ENCODE results near the gene CAMK2D.

The CAMK2D gene

DNA sequence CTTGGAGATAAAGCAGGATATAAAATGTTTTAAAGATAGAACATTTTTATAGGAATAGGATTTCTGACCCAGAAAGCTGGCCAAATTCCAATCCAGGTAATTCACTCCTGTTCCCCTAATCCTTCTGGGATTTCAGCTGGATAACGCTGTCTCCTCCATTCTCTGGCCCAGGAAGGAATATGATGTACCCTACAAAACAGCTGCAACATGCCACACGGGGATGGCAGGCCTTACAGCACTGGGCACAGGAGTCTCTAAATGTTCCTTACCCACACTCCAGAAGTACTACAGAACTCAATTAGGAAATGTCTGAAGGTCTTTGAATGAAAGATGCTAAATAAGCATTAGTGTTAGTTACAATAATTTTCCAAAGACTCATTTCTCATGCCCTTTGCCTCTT, 15.8 kb downstream of the CAMK2D start:
- Histone ChIP-seq H3K9me3 (ENCODE audit: control insufficient read depth, insufficient read depth, low read length) (no peaks in the 10 kb centered on the region), H3K9ac (ENCODE audit: low read depth, low read length) (no peak overlapping the region), H3K27me3 (ENCODE audit: control insufficient read depth, insufficient read depth, low read length) (no peaks in the 10 kb centered on the region), H3K4me3 (ENCODE audit: low read depth, low read length) (no peak overlapping the region), H3K4me1 (ENCODE audit: control insufficient read depth, insufficient read depth, low read length) (no peaks in the 10 kb centered on the region), H3K36me3 (ENCODE audit: control insufficient read depth, insufficient read depth, low read length) (no peaks in the 10 kb centered on the region)

DNA sequence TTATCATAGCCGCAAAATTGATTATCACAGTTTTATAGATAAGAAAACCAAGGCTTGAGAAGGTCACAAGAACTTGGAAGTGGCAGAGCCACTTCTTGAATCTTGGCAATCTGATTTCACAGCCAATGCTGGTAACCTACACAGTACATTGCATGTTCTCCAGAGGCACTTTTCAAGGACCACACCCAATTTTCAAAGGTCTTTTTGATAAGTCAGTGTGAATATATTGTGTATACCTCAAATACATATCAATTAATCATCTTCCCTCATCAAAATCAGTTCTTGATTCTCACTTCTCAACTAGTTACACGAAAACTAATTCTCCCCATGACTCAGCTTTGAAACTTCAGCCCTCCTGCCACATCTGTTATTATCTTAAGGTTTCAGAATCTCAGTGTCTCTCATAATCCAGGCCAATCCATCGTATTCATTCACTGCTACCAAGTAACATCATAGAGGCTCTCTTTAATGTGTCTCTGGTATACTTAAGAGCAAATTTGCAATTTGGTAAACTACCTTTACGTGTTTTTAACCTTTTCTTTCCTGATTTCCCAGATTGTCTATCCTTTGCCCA, 16.8 kb downstream of the CAMK2D start:
- no peaks in the 10 kb centered on the region for H3K36me3 ChIP-seq (ENCODE audit: control insufficient read depth, insufficient read depth, low read length)
- no peaks in the 10 kb centered on the region for H3K27me3 ChIP-seq (ENCODE audit: control insufficient read depth, insufficient read depth, low read length)
- H3K4me3 ChIP-seq (ENCODE audit: low read depth, low read length) = no peak overlapping the region
- H3K9ac ChIP-seq (ENCODE audit: low read depth, low read length) = no peak overlapping the region
- H3K4me1 ChIP-seq (ENCODE audit: control insufficient read depth, insufficient read depth, low read length) = no peaks in the 10 kb centered on the region
- H3K9me3 ChIP-seq (ENCODE audit: control insufficient read depth, insufficient read depth, low read length) = no peaks in the 10 kb centered on the region

DNA sequence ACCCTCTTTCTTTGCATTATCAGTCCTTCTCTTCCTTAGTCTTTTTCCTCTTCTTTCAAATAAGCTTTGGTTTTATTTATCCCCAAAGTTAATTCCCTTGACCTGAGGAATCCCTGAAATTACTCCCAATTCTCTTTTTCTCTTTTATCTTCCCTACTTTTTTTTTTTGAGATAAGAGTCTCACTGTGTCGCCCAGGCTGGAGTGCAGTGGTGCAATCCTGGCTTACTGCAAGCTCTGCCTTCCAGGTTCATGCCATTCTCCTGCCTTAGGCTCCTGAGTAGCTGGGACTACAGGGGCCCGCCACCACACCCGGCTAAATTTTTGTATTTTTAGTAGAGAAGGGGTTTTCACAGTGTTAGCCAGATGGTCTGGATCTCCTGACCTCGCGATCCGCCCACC, 17.8 kb downstream of the CAMK2D start:
- no peaks in the 10 kb centered on the region for H3K27me3 ChIP-seq (ENCODE audit: control insufficient read depth, insufficient read depth, low read length)
- no peaks in the 10 kb centered on the region for H3K36me3 ChIP-seq (ENCODE audit: control insufficient read depth, insufficient read depth, low read length)
- H3K9ac ChIP-seq (ENCODE audit: low read depth, low read length) = no peak overlapping the region
- no peak overlapping the region for H3K4me3 ChIP-seq (ENCODE audit: low read depth, low read length)
- no peaks in the 10 kb centered on the region for H3K9me3 ChIP-seq (ENCODE audit: control insufficient read depth, insufficient read depth, low read length)
- H3K4me1 ChIP-seq (ENCODE audit: control insufficient read depth, insufficient read depth, low read length) = no peaks in the 10 kb centered on the region

DNA sequence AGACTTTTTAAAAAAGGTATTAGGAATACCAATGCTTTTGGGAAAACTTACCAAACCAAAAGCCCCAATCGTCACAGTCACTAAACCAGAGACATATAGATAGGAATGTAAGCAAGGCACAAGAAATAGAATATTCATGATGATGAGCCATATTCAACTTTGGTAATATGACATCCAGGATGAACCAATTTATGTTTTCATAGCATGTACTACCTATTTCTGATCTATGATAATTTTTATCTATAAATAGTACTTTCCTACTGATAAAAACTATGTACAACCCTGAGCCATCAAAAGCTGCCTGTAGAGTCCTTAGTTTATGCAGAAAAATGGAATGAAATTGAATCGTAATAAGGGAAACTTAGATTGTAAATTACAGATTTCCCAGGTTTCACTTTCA, 18.9 kb downstream of the CAMK2D start:
- Histone ChIP-seq H3K9me3 (ENCODE audit: control insufficient read depth, insufficient read depth, low read length) (no peaks in the 10 kb centered on the region), H3K4me3 (ENCODE audit: low read depth, low read length) (no peak overlapping the region), H3K4me1 (ENCODE audit: control insufficient read depth, insufficient read depth, low read length) (no peaks in the 10 kb centered on the region), H3K36me3 (ENCODE audit: control insufficient read depth, insufficient read depth, low read length) (no peaks in the 10 kb centered on the region), H3K27me3 (ENCODE audit: control insufficient read depth, insufficient read depth, low read length) (no peaks in the 10 kb centered on the region), H3K9ac (ENCODE audit: low read depth, low read length) (no peak overlapping the region)

DNA sequence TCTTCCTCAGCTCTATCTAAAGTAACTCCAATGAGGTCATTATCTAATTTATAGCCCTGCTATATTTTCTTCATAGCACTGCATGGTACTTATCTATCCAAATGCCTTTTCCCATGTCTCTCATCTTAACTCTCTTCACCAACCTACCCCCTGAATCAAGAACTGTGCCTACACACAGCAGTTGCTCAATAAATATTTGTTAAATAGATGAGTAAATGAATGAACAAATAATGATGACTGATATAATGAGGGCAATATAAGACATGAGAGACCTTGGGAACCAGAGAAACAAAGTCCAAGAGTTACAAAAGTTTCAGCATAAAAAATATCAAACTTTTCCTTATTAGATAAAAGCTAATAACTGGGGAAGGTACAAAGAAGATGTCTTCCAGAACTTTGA, 19.6 kb downstream of the CAMK2D start:
- Histone ChIP-seq H3K27me3 (ENCODE audit: control insufficient read depth, insufficient read depth, low read length) (no peaks in the 10 kb centered on the region), H3K4me3 (ENCODE audit: low read depth, low read length) (no peak overlapping the region), H3K36me3 (ENCODE audit: control insufficient read depth, insufficient read depth, low read length) (no peaks in the 10 kb centered on the region)

DNA sequence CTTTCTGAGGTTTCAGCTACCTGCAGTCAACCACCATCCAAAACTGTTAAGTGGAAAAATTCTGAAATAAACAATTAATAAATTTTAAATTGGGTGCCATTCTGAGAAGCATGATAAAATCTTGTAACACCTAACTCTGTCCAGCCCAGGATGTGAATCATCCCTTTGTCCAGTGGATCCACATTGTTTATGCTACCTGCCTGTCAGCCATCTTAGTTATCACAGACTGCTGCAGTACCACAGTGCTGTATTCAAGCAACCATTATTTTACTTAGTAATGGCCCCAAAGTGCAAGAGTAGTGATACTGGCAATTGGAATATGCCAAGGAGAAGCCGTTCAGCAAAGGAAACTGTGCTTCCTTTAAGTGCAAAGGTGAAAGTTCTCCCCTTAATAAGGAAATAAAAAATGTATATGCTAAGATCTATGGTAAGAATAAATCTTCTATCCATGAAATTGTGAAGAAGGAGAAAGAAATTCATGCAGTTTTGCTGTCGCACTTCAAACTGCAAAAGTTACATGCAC, 20.6 kb downstream of the CAMK2D start:
- Histone ChIP-seq H3K9ac (ENCODE audit: low read depth, low read length) (no peak overlapping the region), H3K27me3 (ENCODE audit: control insufficient read depth, insufficient read depth, low read length) (no peaks in the 10 kb centered on the region), H3K4me3 (ENCODE audit: low read depth, low read length) (no peak overlapping the region), H3K9me3 (ENCODE audit: control insufficient read depth, insufficient read depth, low read length) (no peaks in the 10 kb centered on the region), H3K4me1 (ENCODE audit: control insufficient read depth, insufficient read depth, low read length) (no peaks in the 10 kb centered on the region), H3K36me3 (ENCODE audit: control insufficient read depth, insufficient read depth, low read length) (no peaks in the 10 kb centered on the region)

More for the DNA sequence above, 19.6 kb downstream of the CAMK2D start:
- Histone ChIP-seq H3K4me1 (ENCODE audit: control insufficient read depth, insufficient read depth, low read length) (no peaks in the 10 kb centered on the region), H3K9ac (ENCODE audit: low read depth, low read length) (no peak overlapping the region), H3K9me3 (ENCODE audit: control insufficient read depth, insufficient read depth, low read length) (no peaks in the 10 kb centered on the region)

DNA sequence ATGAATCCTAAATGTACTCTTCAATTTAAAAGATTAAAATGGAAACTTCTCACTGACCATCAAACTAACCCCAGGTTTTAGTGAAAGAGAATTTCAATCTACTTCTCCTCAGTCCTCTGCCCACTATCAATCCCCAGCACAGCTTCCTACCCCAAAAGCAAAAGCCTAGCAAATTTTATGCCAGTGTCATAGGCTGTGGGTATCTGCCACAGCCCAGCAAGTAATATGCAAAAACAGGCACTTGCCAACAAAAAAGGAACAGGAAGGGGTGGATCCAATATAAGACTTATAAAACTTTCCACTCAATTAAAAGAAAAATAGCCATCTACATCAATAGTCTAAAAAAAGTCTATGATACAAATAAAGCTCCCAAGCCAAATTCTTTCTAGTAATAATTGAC, 22.3 kb downstream of the CAMK2D start:
- H3K9ac ChIP-seq (ENCODE audit: low read depth, low read length) = no peak overlapping the region

DNA sequence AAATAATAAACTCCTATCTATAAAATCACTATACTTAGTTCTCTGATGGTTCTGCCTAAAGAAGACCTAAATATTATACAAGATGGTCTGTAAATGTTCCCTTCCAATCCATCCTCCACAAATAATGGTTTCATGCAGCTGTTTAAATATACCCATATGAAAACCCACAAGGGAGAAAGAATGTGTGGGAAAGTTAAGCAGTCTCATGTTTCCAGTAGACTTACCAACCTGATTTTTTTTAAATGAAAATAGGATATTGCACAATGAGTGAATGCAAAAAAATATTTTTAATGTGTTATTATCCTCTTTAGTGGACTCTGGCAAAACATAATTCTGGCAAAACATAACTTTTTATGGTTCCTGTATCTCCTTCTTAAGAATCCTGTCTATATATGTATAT, 23.3 kb downstream of the CAMK2D start:
- no peaks in the 10 kb centered on the region for H3K9me3 ChIP-seq (ENCODE audit: control insufficient read depth, insufficient read depth, low read length)
- no peak overlapping the region for H3K9ac ChIP-seq (ENCODE audit: low read depth, low read length)
- no peaks in the 10 kb centered on the region for H3K27me3 ChIP-seq (ENCODE audit: control insufficient read depth, insufficient read depth, low read length)
- no peaks in the 10 kb centered on the region for H3K4me1 ChIP-seq (ENCODE audit: control insufficient read depth, insufficient read depth, low read length)
- H3K36me3 ChIP-seq (ENCODE audit: control insufficient read depth, insufficient read depth, low read length) = no peaks in the 10 kb centered on the region
- no peak overlapping the region for H3K4me3 ChIP-seq (ENCODE audit: low read depth, low read length)

More for the DNA sequence above, 22.3 kb downstream of the CAMK2D start:
- Histone ChIP-seq H3K4me3 (ENCODE audit: low read depth, low read length) (no peak overlapping the region), H3K4me1 (ENCODE audit: control insufficient read depth, insufficient read depth, low read length) (no peaks in the 10 kb centered on the region), H3K36me3 (ENCODE audit: control insufficient read depth, insufficient read depth, low read length) (no peaks in the 10 kb centered on the region), H3K9me3 (ENCODE audit: control insufficient read depth, insufficient read depth, low read length) (no peaks in the 10 kb centered on the region), H3K27me3 (ENCODE audit: control insufficient read depth, insufficient read depth, low read length) (no peaks in the 10 kb centered on the region)

DNA sequence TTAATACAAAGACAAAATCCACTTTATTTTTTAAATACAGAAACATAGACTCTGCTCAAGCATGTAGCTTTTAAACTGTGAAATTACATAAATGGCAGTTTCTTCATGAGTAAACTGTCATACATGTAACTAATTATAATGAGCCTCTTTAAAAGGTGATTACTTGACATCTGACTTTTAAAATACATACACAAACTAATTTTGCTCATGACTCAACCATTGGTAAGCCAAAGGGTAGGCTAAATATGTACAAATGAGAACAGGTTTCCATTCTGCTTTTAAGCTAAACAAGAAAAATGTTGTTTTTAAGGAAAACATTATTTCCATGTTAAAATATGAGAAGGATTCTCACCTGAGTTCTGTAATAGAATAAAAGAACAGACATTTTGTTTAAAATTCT, 27.9 kb downstream of the CAMK2D start:
- Histone ChIP-seq H3K9me3 (ENCODE audit: control insufficient read depth, insufficient read depth, low read length) (no peaks in the 10 kb centered on the region), H3K9ac (ENCODE audit: low read depth, low read length) (no peak overlapping the region), H3K27me3 (ENCODE audit: control insufficient read depth, insufficient read depth, low read length) (no peaks in the 10 kb centered on the region), H3K4me3 (ENCODE audit: low read depth, low read length) (no peak overlapping the region), H3K36me3 (ENCODE audit: control insufficient read depth, insufficient read depth, low read length) (no peaks in the 10 kb centered on the region), H3K4me1 (ENCODE audit: control insufficient read depth, insufficient read depth, low read length) (no peaks in the 10 kb centered on the region)

DNA sequence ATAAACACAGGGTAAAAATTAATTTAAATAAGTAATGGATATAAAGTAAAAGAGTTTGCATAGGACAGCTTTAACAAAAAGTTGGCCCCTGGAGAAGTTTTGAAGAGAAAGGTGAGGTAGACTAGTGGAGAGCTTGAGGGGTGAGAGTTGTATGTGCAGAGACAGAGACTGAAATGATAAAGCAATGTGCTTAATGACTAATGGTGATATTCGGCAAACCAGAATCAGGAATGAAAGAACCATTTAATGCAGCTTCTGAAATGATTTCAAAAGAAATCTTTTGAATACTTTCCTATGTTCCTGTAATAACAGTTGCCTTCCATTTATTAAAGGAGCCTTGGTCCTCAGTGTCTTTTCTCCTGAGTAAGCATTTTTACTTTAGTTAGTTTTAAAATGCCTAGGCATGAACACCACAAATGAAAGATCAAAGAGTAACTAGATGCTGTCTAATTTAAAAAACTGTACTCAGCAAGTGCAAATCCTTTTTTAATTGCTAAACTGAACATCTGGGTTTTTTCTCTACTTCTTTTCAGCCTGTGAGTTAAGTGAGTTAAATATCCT, 28.5 kb downstream of the CAMK2D start:
- no peaks in the 10 kb centered on the region for H3K9me3 ChIP-seq (ENCODE audit: control insufficient read depth, insufficient read depth, low read length)
- H3K4me3 ChIP-seq (ENCODE audit: low read depth, low read length) = no peak overlapping the region
- H3K36me3 ChIP-seq (ENCODE audit: control insufficient read depth, insufficient read depth, low read length) = no peaks in the 10 kb centered on the region
- no peaks in the 10 kb centered on the region for H3K4me1 ChIP-seq (ENCODE audit: control insufficient read depth, insufficient read depth, low read length)
- H3K27me3 ChIP-seq (ENCODE audit: control insufficient read depth, insufficient read depth, low read length) = no peaks in the 10 kb centered on the region
- no peak overlapping the region for H3K9ac ChIP-seq (ENCODE audit: low read depth, low read length)

DNA sequence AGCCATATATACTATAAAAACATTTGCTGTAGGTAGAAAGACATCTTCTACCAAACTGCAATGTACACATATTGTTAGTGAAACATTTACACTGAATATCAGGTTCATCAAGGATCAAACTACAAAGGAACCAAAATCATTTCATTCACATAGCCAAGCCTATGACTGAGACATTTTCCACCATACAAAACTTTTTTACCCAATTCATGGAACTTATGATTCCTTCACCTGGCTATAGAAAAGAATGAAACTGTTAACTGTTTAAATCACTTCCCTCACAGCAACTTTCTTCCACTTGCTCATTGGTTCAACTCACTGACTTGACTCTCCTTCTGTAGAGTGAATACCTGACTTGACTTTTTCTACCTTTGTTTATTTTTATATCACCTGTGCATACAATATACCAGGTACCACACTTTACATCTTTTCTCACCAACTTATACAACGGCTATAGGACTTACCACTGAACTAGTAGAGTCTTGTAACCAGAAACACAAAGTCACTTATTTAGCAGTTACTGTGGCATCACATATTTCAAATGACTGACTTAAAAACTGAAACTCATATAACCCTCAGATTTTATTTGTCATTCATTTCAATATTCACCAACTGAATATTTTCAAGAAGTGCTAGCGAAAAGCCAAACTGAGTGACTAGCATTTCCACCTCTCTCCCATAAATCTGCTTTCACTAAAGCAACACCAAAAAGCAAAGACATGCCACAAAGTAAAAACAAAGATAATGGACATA, 30.9 kb downstream of the CAMK2D start:
- no peak overlapping the region for H3K9ac ChIP-seq (ENCODE audit: low read depth, low read length)
- no peaks in the 10 kb centered on the region for H3K4me1 ChIP-seq (ENCODE audit: control insufficient read depth, insufficient read depth, low read length)
- H3K4me3 ChIP-seq (ENCODE audit: low read depth, low read length) = no peak overlapping the region
- no peaks in the 10 kb centered on the region for H3K9me3 ChIP-seq (ENCODE audit: control insufficient read depth, insufficient read depth, low read length)
- H3K36me3 ChIP-seq (ENCODE audit: control insufficient read depth, insufficient read depth, low read length) = no peaks in the 10 kb centered on the region
- no peaks in the 10 kb centered on the region for H3K27me3 ChIP-seq (ENCODE audit: control insufficient read depth, insufficient read depth, low read length)

DNA sequence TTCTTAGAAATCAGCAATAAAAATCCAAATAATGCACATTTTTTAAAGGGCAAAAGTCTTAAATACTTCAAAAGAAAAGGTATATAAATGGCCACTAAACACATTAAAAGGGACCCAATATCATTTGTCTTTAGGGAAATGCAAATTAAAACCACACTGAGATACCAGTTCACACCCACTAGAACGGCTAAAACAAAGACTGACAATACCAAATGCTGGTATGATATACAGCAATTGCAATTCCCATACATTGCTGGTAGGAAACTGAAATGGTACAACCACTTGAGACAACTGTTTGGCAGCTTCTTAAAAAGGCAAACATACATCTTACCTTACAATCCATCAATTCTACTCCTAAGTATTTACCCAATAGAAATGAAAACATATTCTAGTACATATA, 33.7 kb downstream of the CAMK2D start:
- H3K36me3 ChIP-seq (ENCODE audit: control insufficient read depth, insufficient read depth, low read length) = no peaks in the 10 kb centered on the region
- H3K9ac ChIP-seq (ENCODE audit: low read depth, low read length) = no peak overlapping the region
- H3K27me3 ChIP-seq (ENCODE audit: control insufficient read depth, insufficient read depth, low read length) = no peaks in the 10 kb centered on the region
- H3K4me1 ChIP-seq (ENCODE audit: control insufficient read depth, insufficient read depth, low read length) = no peaks in the 10 kb centered on the region
- H3K9me3 ChIP-seq (ENCODE audit: control insufficient read depth, insufficient read depth, low read length) = no peaks in the 10 kb centered on the region
- H3K4me3 ChIP-seq (ENCODE audit: low read depth, low read length) = no peak overlapping the region

Measured in iPS-15b (cell line).